Kidney (tissue), 14 donors: Measurements from ENCODE around the gene PRKCE. TPM values are rescaled to one million over a fixed set of nuclear protein-coding genes. Genes with fewer than 3 reads are reported as not detected.
A peak's percentile ranks its signal among the peaks of the same experiment; 100 is the strongest.

Experiments
- DNase-seq, 5 donors: peaks; one replicate each; pipeline ENCODE4 v3.0.0-alpha.2; 2013 to 2020
- FAIRE-seq: peaks from 2 replicates; lab custom pipeline; 2012; peaks lifted over from hg19 to GRCh38; lab: Jason Lieb, UNC
- H3K27ac ChIP-seq, 2 donors: one replicate each; pipeline ENCODE4 v1.7.0; 2013; ENCODE audit warnings: low read depth in 2 of 2, low read length in 2 of 2, inconsistent platforms in 1 of 2
- H3K27me3 ChIP-seq: one replicate; pipeline ENCODE4 v1.7.1; 2013; ENCODE audit warnings: low read length, inconsistent platforms; ENCODE audit not compliant: control insufficient read depth, insufficient read depth
- H3K36me3 ChIP-seq, 3 donors: one replicate each; pipeline versions ENCODE4 v1.7.0 to v1.7.1; 2013; ENCODE audit warnings: low read length in 3 of 3, control low read depth in 1 of 3, inconsistent platforms in 1 of 3; ENCODE audit not compliant: insufficient read depth in 3 of 3, control insufficient read depth in 2 of 3
- H3K4me1 ChIP-seq, 3 donors: one replicate each; pipeline versions ENCODE4 v1.7.0 to v1.7.1; 2013; ENCODE audit warnings: low read length in 3 of 3, inconsistent platforms in 1 of 3, low read depth in 1 of 3; ENCODE audit not compliant: control insufficient read depth in 2 of 3, insufficient read depth in 2 of 3
- H3K4me3 ChIP-seq, 3 donors: one replicate each; pipeline versions ENCODE4 v1.7.0 to v1.8.1; 2013; ENCODE audit warnings: low read length in 3 of 3, control low read depth in 1 of 3, inconsistent platforms in 1 of 3
- H3K9ac ChIP-seq, 3 donors: one replicate each; pipeline versions ENCODE4 v1.7.0 to v1.7.1; 2013; ENCODE audit warnings: low read length in 3 of 3, control low read depth in 1 of 3, inconsistent platforms in 1 of 3
- H3K9me3 ChIP-seq, 3 donors: one replicate each; pipeline versions ENCODE4 v1.7.0 to v1.7.1; 2013; ENCODE audit warnings: low read length in 3 of 3, control low read depth in 1 of 3, inconsistent platforms in 1 of 3; ENCODE audit not compliant: control insufficient read depth in 2 of 3, insufficient read depth in 1 of 3
- CTCF ChIP-seq: IDR thresholded peaks from 3 replicates; pipeline ENCODE4 v1.5.1; 2012; ENCODE audit warnings: mild to moderate bottlenecking, moderate library complexity, borderline replicate concordance; ENCODE audit not compliant: insufficient read depth; ENCODE audit errors: extremely low read depth
- intact Hi-C: fragments of 100-400 bp; cut with DNase I; formaldehyde crosslinking; loops from one replicate; pipeline ENCODE4 v1.11.1; 2022
- polyA plus RNA-seq: library from polyadenylated mRNA; stranded (reverse); fragments of 350-450 nt; fragmentation: Illumina TruSeq; extraction: RNeasy Lipid Tissue Mini Kit (QIAGEN cat#74804); gene quantifications from one replicate; pipeline ENCODE4 v1.2.3, GENCODE V29; 2014; ENCODE audit warnings: low read depth, low replicate concordance; ENCODE audit not compliant: insufficient read depth
- total RNA-seq: library from RNA; stranded (reverse); fragmentation: NEBNext Ultra II Directional; extraction: Animal tissue kit (Norgen Biotek cat#: 25700); gene quantifications from one replicate; pipeline ENCODE4 v1.2.1, GENCODE V29; 2021
- donor health status: control.
- donor health status: control.
- donor health status: control.
- donor health status: control.
- donor health status: control.
- donor health status: DM: yes; HTN: yes; CAD: no.
- donor health status: Normal renal cell carcinoma (clear cell type).

PRKCE gene
- total and polyA plus RNA-seq, 2 donors from 2014 or later = 11.1 to 27.3 TPM

- no peaks in the 10 kb centered on the region for H3K36me3 ChIP-seq
- H3K9ac ChIP-seq = no peak overlapping the region
- intact Hi-C loops = no loop called here
- TF ChIP-seq CTCF = no peak
- H3K9me3 ChIP-seq = no peaks in the 10 kb centered on the region
- no peak overlapping the region for H3K4me3 ChIP-seq
- DNase-seq (no peak), FAIRE-seq (no peak)
- no peak overlapping the region for H3K27ac ChIP-seq
- no peaks in the 10 kb centered on the region for H3K27me3 ChIP-seq
- H3K4me1 ChIP-seq = peaks cover 0 to 15% (median 9%) of the 10 kb centered on the region in 3 donors
Observed at GRCh38 chr2:45871025-45871424, 219.6 kb downstream of the PRKCE start.

GRCh38 chr2:45871541-45871940, 220.1 kb downstream of the PRKCE start:
- Histone ChIP-seq H3K9ac (no peak overlapping the region), H3K27me3 (no peaks in the 10 kb centered on the region), H3K4me3 (no peak overlapping the region), H3K9me3 (peaks cover 0 to 4% (median 0%) of the 10 kb centered on the region in 3 donors), H3K27ac (no peak overlapping the region), H3K36me3 (no peaks in the 10 kb centered on the region), H3K4me1 (peaks cover 0 to 15% (median 9%) of the 10 kb centered on the region in 3 donors)
- no peak for DNase-seq
- FAIRE-seq = no peak
- no peak for TF ChIP-seq CTCF
- intact Hi-C loops = no loop called here

- H3K9ac ChIP-seq = no peak overlapping the region
- intact Hi-C loops = no loop called here
- H3K27me3 ChIP-seq = no peaks in the 10 kb centered on the region
- DNase-seq = no peak
- peaks cover 0 to 9% (median 0%) of the 10 kb centered on the region in 3 donors for H3K9me3 ChIP-seq
- H3K4me3 ChIP-seq = no peak overlapping the region
- no peak for FAIRE-seq
- no peak for TF ChIP-seq CTCF
- no peaks in the 10 kb centered on the region for H3K36me3 ChIP-seq
- H3K4me1 ChIP-seq = peaks cover 0 to 15% (median 9%) of the 10 kb centered on the region in 3 donors
- H3K27ac ChIP-seq = no peak overlapping the region
Observed at GRCh38 chr2:45872211-45872610, 220.7 kb downstream of the PRKCE start.

GRCh38 chr2:45874344-45874743, 222.9 kb downstream of the PRKCE start:
- Histone ChIP-seq H3K9me3 (peaks cover 0 to 9% (median 0%) of the 10 kb centered on the region in 3 donors), H3K9ac (no peak overlapping the region), H3K27ac (no peak overlapping the region), H3K4me3 (no peak overlapping the region), H3K4me1 (peaks cover 0 to 15% (median 10%) of the 10 kb centered on the region in 3 donors), H3K36me3 (no peaks in the 10 kb centered on the region), H3K27me3 (no peaks in the 10 kb centered on the region)
- DNase-seq (peak in 1 of 5 donors; percentile 80), FAIRE-seq (no peak)
- TF ChIP-seq CTCF = no peak
- intact Hi-C loops = no loop called here
